HAP-1 (cell line): ENCODE results near the gene PAEP.

Source experiments
- DNase-seq, 2 experiments: peaks; one replicate each; pipeline ENCODE4 v3.0.0-alpha.2; 2016 to 2020; ENCODE audit warnings: low spot score in 2 of 2
- H3K27me3 ChIP-seq: fragments of 250-450 bp; sonication (Bioruptor Pico); 2 replicates; pipeline ENCODE4 v1.5.1; 2020; ENCODE audit warnings: low read depth, mild to moderate bottlenecking, moderate library complexity
- H3K36me3 ChIP-seq: fragments of 250-450 bp; sonication (Bioruptor Pico); replicated peaks from 2 replicates; pipeline ENCODE4 v1.5.1; 2020; ENCODE audit warnings: mild to moderate bottlenecking
- H3K4me1 ChIP-seq: fragments of 250-450 bp; sonication (Bioruptor Pico); 2 replicates; pipeline ENCODE4 v1.5.1; 2020; ENCODE audit warnings: mild to moderate bottlenecking
- H3K4me3 ChIP-seq: fragments of 250-450 bp; sonication (Bioruptor Pico); 2 replicates; pipeline ENCODE4 v1.5.1; 2020; ENCODE audit warnings: mild to moderate bottlenecking, moderate library complexity
- H3K9me3 ChIP-seq: fragments of 250-450 bp; sonication (Bioruptor Pico); 2 replicates; pipeline ENCODE4 v1.5.1; 2020; ENCODE audit warnings: mild to moderate bottlenecking, moderate library complexity
- in situ Hi-C: fragments of 300-500 bp; cut with MboI; formaldehyde crosslinking; loops from 3 replicates; pipeline ENCODE4 v1.14.3; 2020; ENCODE audit warnings: low sequenced_read_pairs, inconsistent platforms, mixed read lengths

Gene PAEP

GRCh38 chr9:135551456-135551855 is 10.1 kb upstream of the PAEP start:
- Histone ChIP-seq H3K36me3 (no peaks in the 10 kb centered on the region), H3K9me3 (no peaks in the 10 kb centered on the region), H3K4me3 (no peak overlapping the region), H3K4me1 (no peaks in the 10 kb centered on the region), H3K27me3 (no peaks in the 10 kb centered on the region)
- in situ Hi-C loops, result no loop called here
- DNase-seq, result no peak

- in situ Hi-C loops, result no loop called here
- H3K4me3 ChIP-seq, result no peak overlapping the region
- no peak for DNase-seq
- no peaks in the 10 kb centered on the region for H3K4me1 ChIP-seq
- H3K36me3 ChIP-seq, result no peaks in the 10 kb centered on the region
- no peaks in the 10 kb centered on the region for H3K27me3 ChIP-seq
- H3K9me3 ChIP-seq, result no peaks in the 10 kb centered on the region
Measured at GRCh38 chr9:135552021-135552697, 9.4 kb upstream of the PAEP start.

GRCh38 chr9:135552698-135553171 is 8.8 kb upstream of the PAEP start:
- Histone ChIP-seq H3K36me3 (no peaks in the 10 kb centered on the region), H3K4me3 (no peak overlapping the region), H3K4me1 (no peaks in the 10 kb centered on the region), H3K9me3 (no peaks in the 10 kb centered on the region), H3K27me3 (no peaks in the 10 kb centered on the region)
- in situ Hi-C loops, result no loop called here
- DNase-seq, result peak in 1 of 2 experiments; percentile 27

- no peaks in the 10 kb centered on the region for H3K9me3 ChIP-seq
- H3K4me3 ChIP-seq, result no peak overlapping the region
- no peaks in the 10 kb centered on the region for H3K27me3 ChIP-seq
Measured at GRCh38 chr9:135554718-135555117, 6.8 kb upstream of the PAEP start.

GRCh38 chr9:135555203-135555602 is 6.4 kb upstream of the PAEP start:
- H3K4me3 ChIP-seq, result no peak overlapping the region
- no peaks in the 10 kb centered on the region for H3K4me1 ChIP-seq
- in situ Hi-C loops, result no loop called here
- no peaks in the 10 kb centered on the region for H3K9me3 ChIP-seq
- DNase-seq, result no peak
- H3K27me3 ChIP-seq, result no peaks in the 10 kb centered on the region
- no peaks in the 10 kb centered on the region for H3K36me3 ChIP-seq

More at GRCh38 chr9:135554718-135555117, 6.8 kb upstream of the PAEP start:
- Histone ChIP-seq H3K36me3 (no peaks in the 10 kb centered on the region), H3K4me1 (no peaks in the 10 kb centered on the region)
- DNase-seq, result no peak
- in situ Hi-C loops, result no loop called here

GRCh38 chr9:135555910-135556309 is 5.6 kb upstream of the PAEP start:
- Histone ChIP-seq H3K9me3 (no peaks in the 10 kb centered on the region), H3K27me3 (no peaks in the 10 kb centered on the region), H3K36me3 (no peaks in the 10 kb centered on the region), H3K4me3 (no peak overlapping the region), H3K4me1 (no peaks in the 10 kb centered on the region)
- in situ Hi-C loops, result no loop called here
- no peak for DNase-seq

- no peak for DNase-seq
- Histone ChIP-seq H3K4me3 (no peak overlapping the region), H3K36me3 (no peaks in the 10 kb centered on the region), H3K4me1 (no peaks in the 10 kb centered on the region), H3K27me3 (no peaks in the 10 kb centered on the region), H3K9me3 (no peaks in the 10 kb centered on the region)
- in situ Hi-C loops, result no loop called here
Measured at GRCh38 chr9:135559606-135560005, 1.9 kb upstream of the PAEP start.

GRCh38 chr9:135562235-135562745 is 734 bp downstream of the PAEP start:
- H3K4me1 ChIP-seq, result no peaks in the 10 kb centered on the region

GRCh38 chr9:135563039-135563476 is 1.5 kb downstream of the PAEP start:
- Histone ChIP-seq H3K36me3 (no peaks in the 10 kb centered on the region), H3K9me3 (no peaks in the 10 kb centered on the region), H3K27me3 (no peaks in the 10 kb centered on the region), H3K4me3 (no peak overlapping the region), H3K4me1 (no peaks in the 10 kb centered on the region)
- in situ Hi-C loops, result no loop called here
- DNase-seq, result no peak

More at GRCh38 chr9:135562235-135562745, 734 bp downstream of the PAEP start:
- DNase-seq, result no peak
- Histone ChIP-seq H3K4me3 (no peak overlapping the region), H3K27me3 (no peaks in the 10 kb centered on the region), H3K36me3 (no peaks in the 10 kb centered on the region), H3K9me3 (no peaks in the 10 kb centered on the region)
- in situ Hi-C loops, result no loop called here

GRCh38 chr9:135563858-135564257 is 2.3 kb downstream of the PAEP start:
- Histone ChIP-seq H3K4me1 (no peaks in the 10 kb centered on the region), H3K27me3 (no peaks in the 10 kb centered on the region), H3K36me3 (no peaks in the 10 kb centered on the region), H3K9me3 (no peaks in the 10 kb centered on the region), H3K4me3 (no peak overlapping the region)
- in situ Hi-C loops, result no loop called here
- no peak for DNase-seq

GRCh38 chr9:135565141-135565628 is 3.6 kb downstream of the PAEP start:
- H3K27me3 ChIP-seq, result no peaks in the 10 kb centered on the region
- 0 out of 2 replicates have a peak, but pooled peaks cover 2% of the 10 kb centered on the region for H3K9me3 ChIP-seq
- no peak for DNase-seq
- H3K4me3 ChIP-seq, result no peak overlapping the region
- in situ Hi-C loops, result no loop called here
- no peaks in the 10 kb centered on the region for H3K36me3 ChIP-seq
- H3K4me1 ChIP-seq, result no peaks in the 10 kb centered on the region

- no peak for DNase-seq
- Histone ChIP-seq H3K27me3 (no peaks in the 10 kb centered on the region), H3K36me3 (no peaks in the 10 kb centered on the region), H3K4me3 (no peak overlapping the region), H3K9me3 (0 out of 2 replicates have a peak, but pooled peaks cover 2% of the 10 kb centered on the region), H3K4me1 (no peaks in the 10 kb centered on the region)
- in situ Hi-C loops, result no loop called here
Measured at GRCh38 chr9:135565636-135566035, 4.1 kb downstream of the PAEP start.

- Histone ChIP-seq H3K36me3 (no peaks in the 10 kb centered on the region), H3K27me3 (no peaks in the 10 kb centered on the region), H3K4me1 (no peaks in the 10 kb centered on the region), H3K9me3 (0 out of 2 replicates have a peak, but pooled peaks cover 2% of the 10 kb centered on the region), H3K4me3 (no peak overlapping the region)
- in situ Hi-C loops, result no loop called here
- no peak for DNase-seq
Measured at GRCh38 chr9:135566552-135566951, 5.0 kb downstream of the PAEP start.

- H3K4me1 ChIP-seq, result no peaks in the 10 kb centered on the region
- no peaks in the 10 kb centered on the region for H3K27me3 ChIP-seq
- in situ Hi-C loops, result no loop called here
- 0 out of 2 replicates have a peak, but pooled peaks cover 2% of the 10 kb centered on the region for H3K9me3 ChIP-seq
- no peak overlapping the region for H3K4me3 ChIP-seq
- no peak for DNase-seq
- no peaks in the 10 kb centered on the region for H3K36me3 ChIP-seq
Measured at GRCh38 chr9:135567311-135567710, 5.8 kb downstream of the PAEP start.
